Measurements from ENCODE around the gene NKX6-1. TPM values are rescaled to one million over a fixed set of nuclear protein-coding genes. Genes with fewer than 3 reads are reported as not detected.

The NKX6-1 gene
- polyA plus RNA-seq, 1 donor from 2014 or later = 20.1 TPM

GRCh38 chr4:84479663-84480062 lies 19.4 kb downstream of the NKX6-1 start:
- H3K9me2 ChIP-seq (ENCODE audit: insufficient read depth, low read length) = no peaks in the 10 kb centered on the region
- no peaks in the 10 kb centered on the region for H3K79me2 ChIP-seq (replicated peaks; ENCODE audit: insufficient read depth, low read length)
- no peak overlapping the region for H3K4me3 ChIP-seq (ENCODE audit: low read length)
- no peak overlapping the region for H3K27ac ChIP-seq (ENCODE audit: low read length)
- no peak overlapping the region for H3K9ac ChIP-seq (ENCODE audit: low read length)
- H3K4me2 ChIP-seq (ENCODE audit: low read length) = no peak overlapping the region
- H3K36me3 ChIP-seq (ENCODE audit: insufficient read depth, low read length) = no peaks in the 10 kb centered on the region
- H3F3A ChIP-seq (ENCODE audit: insufficient read depth, low read length, poor library complexity, severe bottlenecking) = no peaks in the 10 kb centered on the region
- no peaks in the 10 kb centered on the region for H4K20me1 ChIP-seq (ENCODE audit: insufficient read depth)
- TF ChIP-seq RAD21 (conservative IDR thresholded peaks at IDR 0.05) (peak; percentile 18), POLR2AphosphoS5 (IDR thresholded peaks at IDR 0.05) (no peak)
- H3K9me3 ChIP-seq (ENCODE audit: low read length) = peaks cover 11% of the 10 kb centered on the region
- peaks cover 84% of the 10 kb centered on the region for H3K27me3 ChIP-seq (ENCODE audit: insufficient read depth, low read depth, low read length)
- H2AFZ ChIP-seq (ENCODE audit: low read depth, low read length) = no peak overlapping the region

- Histone ChIP-seq H4K20me1 (ENCODE audit: insufficient read depth) (no peaks in the 10 kb centered on the region), H3K36me3 (ENCODE audit: insufficient read depth, low read length) (no peaks in the 10 kb centered on the region), H3K4me3 (ENCODE audit: low read length) (no peak overlapping the region), H3F3A (ENCODE audit: insufficient read depth, low read length, poor library complexity, severe bottlenecking) (no peaks in the 10 kb centered on the region), H3K9me3 (ENCODE audit: low read length) (peaks cover 3% of the 10 kb centered on the region), H3K27ac (ENCODE audit: low read length) (no peak overlapping the region), H3K79me2 (replicated peaks; ENCODE audit: insufficient read depth, low read length) (no peaks in the 10 kb centered on the region), H3K27me3 (ENCODE audit: insufficient read depth, low read depth, low read length) (peaks cover 64% of the 10 kb centered on the region), H3K9me2 (ENCODE audit: insufficient read depth, low read length) (no peaks in the 10 kb centered on the region), H3K4me2 (ENCODE audit: low read length) (no peak overlapping the region), H2AFZ (ENCODE audit: low read depth, low read length) (no peak overlapping the region), H3K9ac (ENCODE audit: low read length) (no peak overlapping the region)
- TF ChIP-seq POLR2AphosphoS5 (IDR thresholded peaks at IDR 0.05) (no peak), TAF1 (IDR thresholded peaks at IDR 0.05; ENCODE audit: low read depth) (no peak), MXI1 (conservative IDR thresholded peaks at IDR 0.05; ENCODE audit: poor library complexity, severe bottlenecking) (no peak), EP300 (conservative IDR thresholded peaks at IDR 0.05; ENCODE audit: poor library complexity, severe bottlenecking) (no peak), SMC3 (conservative IDR thresholded peaks at IDR 0.05; ENCODE audit: poor library complexity) (no peak), CTCF (IDR thresholded peaks at IDR 0.05; ENCODE audit: poor library complexity, severe bottlenecking) (no peak)
These were observed 21.4 kb downstream of the NKX6-1 start for GRCh38 chr4:84477738-84478137.

GRCh38 chr4:84474107-84474506 lies 25.0 kb downstream of the NKX6-1 start:
- Histone ChIP-seq H3K9ac (ENCODE audit: low read length) (no peak overlapping the region), H3K4me2 (ENCODE audit: low read length) (no peak overlapping the region), H3F3A (ENCODE audit: insufficient read depth, low read length, poor library complexity, severe bottlenecking) (no peaks in the 10 kb centered on the region), H4K20me1 (ENCODE audit: insufficient read depth) (no peaks in the 10 kb centered on the region), H3K27ac (ENCODE audit: low read length) (no peak overlapping the region), H3K27me3 (ENCODE audit: insufficient read depth, low read depth, low read length) (peaks cover 28% of the 10 kb centered on the region), H2AFZ (ENCODE audit: low read depth, low read length) (no peak overlapping the region), H3K36me3 (ENCODE audit: insufficient read depth, low read length) (no peaks in the 10 kb centered on the region), H3K9me3 (ENCODE audit: low read length) (no peaks in the 10 kb centered on the region), H3K79me2 (replicated peaks; ENCODE audit: insufficient read depth, low read length) (no peaks in the 10 kb centered on the region), H3K9me2 (ENCODE audit: insufficient read depth, low read length) (no peaks in the 10 kb centered on the region), H3K4me3 (ENCODE audit: low read length) (no peak overlapping the region)
- TF ChIP-seq CTCF (IDR thresholded peaks at IDR 0.05; ENCODE audit: poor library complexity, severe bottlenecking) = no peak
